Mesothelial cell of epicardium (in vitro differentiated cells): ENCODE measurements around the gene DCAF7. TPM values are rescaled to one million over a fixed set of nuclear protein-coding genes. Genes with fewer than 3 reads are reported as not detected.
A peak's percentile ranks its signal among the peaks of the same experiment; 100 is the strongest.

Experiments
- DNase-seq, 2 experiments: peaks; one replicate each; pipeline ENCODE4 v3.0.0; 2021; ENCODE audit warnings: low spot score in 2 of 2; ENCODE audit not compliant: unreplicated experiment in 2 of 2
- H3K27ac Mint-ChIP-seq: 2 replicates; pipeline ENCODE4 v1.8.0; 2021; ENCODE audit warnings: mixed read lengths
- H3K27me3 Mint-ChIP-seq: 2 replicates; pipeline ENCODE4 v1.8.0; 2021; ENCODE audit warnings: low read depth, mixed read lengths
- H3K36me3 Mint-ChIP-seq: 2 replicates; pipeline ENCODE4 v1.8.0; 2021; ENCODE audit warnings: mixed read lengths
- H3K4me1 Mint-ChIP-seq: 2 replicates; pipeline ENCODE4 v1.8.0; 2021; ENCODE audit warnings: mixed read lengths
- H3K4me3 Mint-ChIP-seq: 2 replicates; pipeline ENCODE4 v1.8.0; 2021; ENCODE audit warnings: mild to moderate bottlenecking, moderate library complexity, mixed read lengths
- H3K9me3 Mint-ChIP-seq: 2 replicates; pipeline ENCODE4 v1.8.0; 2021; ENCODE audit warnings: mixed read lengths
- total RNA-seq: library from RNA; stranded (reverse); gene quantifications from 3 replicates; pipeline ENCODE4 v1.2.1, GENCODE V29; 2021
- TF ChIP-seq, protein P1 (sequence below): fragments of 200-600 bp; sonication (generic); IDR thresholded peaks from one replicate; pipeline ENCODE4 v1.5.0; 2021; ENCODE audit warnings: antibody characterized with exemption; ENCODE audit not compliant: unreplicated experiment

Gene DCAF7
- total RNA-seq, 1 donor from 2014 or later, result 144 TPM

GRCh38 chr17:63629627-63630026 lies 79.3 kb downstream of the DCAF7 start:
- H3K27ac Mint-ChIP-seq, result peak overlapping the region; percentile 23
- H3K4me1 Mint-ChIP-seq, result peaks cover 14% of the 10 kb centered on the region
- TF ChIP-seq, protein P1, sequence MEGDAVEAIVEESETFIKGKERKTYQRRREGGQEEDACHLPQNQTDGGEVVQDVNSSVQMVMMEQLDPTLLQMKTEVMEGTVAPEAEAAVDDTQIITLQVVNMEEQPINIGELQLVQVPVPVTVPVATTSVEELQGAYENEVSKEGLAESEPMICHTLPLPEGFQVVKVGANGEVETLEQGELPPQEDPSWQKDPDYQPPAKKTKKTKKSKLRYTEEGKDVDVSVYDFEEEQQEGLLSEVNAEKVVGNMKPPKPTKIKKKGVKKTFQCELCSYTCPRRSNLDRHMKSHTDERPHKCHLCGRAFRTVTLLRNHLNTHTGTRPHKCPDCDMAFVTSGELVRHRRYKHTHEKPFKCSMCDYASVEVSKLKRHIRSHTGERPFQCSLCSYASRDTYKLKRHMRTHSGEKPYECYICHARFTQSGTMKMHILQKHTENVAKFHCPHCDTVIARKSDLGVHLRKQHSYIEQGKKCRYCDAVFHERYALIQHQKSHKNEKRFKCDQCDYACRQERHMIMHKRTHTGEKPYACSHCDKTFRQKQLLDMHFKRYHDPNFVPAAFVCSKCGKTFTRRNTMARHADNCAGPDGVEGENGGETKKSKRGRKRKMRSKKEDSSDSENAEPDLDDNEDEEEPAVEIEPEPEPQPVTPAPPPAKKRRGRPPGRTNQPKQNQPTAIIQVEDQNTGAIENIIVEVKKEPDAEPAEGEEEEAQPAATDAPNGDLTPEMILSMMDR, result no peak
- peaks cover 2% of the 10 kb centered on the region for H3K36me3 Mint-ChIP-seq
- no peak for DNase-seq
- H3K4me3 Mint-ChIP-seq, result no peak overlapping the region
- H3K9me3 Mint-ChIP-seq, result no peaks in the 10 kb centered on the region
- no peaks in the 10 kb centered on the region for H3K27me3 Mint-ChIP-seq

- Mint-ChIP-seq H3K27ac (no peak overlapping the region), H3K9me3 (no peaks in the 10 kb centered on the region), H3K27me3 (no peaks in the 10 kb centered on the region), H3K36me3 (peaks cover 2% of the 10 kb centered on the region), H3K4me1 (peaks cover 19% of the 10 kb centered on the region), H3K4me3 (no peak overlapping the region)
- DNase-seq, result no peak
- TF ChIP-seq, protein P1, result no peak
Observed at GRCh38 chr17:63631062-63631461, 80.8 kb downstream of the DCAF7 start.

DNA sequence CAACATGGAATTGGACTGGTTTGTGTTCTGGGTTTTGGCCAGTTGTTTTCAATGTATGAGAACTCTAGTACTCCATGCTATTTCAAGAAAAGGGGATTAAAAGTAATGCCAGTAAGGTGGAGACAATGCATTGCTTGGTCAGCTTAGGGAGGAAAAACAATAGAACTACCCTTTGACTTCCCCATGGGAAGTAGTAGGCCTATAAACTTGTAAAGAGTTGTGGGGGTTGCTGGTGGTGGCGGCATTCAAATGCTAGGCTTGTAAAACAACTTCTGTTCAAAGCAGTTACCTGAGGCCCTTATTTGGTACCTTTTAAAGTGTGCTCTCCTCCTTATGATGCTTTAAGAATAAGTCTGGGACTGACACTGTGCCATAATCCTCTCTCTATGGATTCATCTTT lies 81.3 kb downstream of the DCAF7 start:
- H3K4me1 Mint-ChIP-seq, result peaks cover 16% of the 10 kb centered on the region
- no peak overlapping the region for H3K27ac Mint-ChIP-seq
- no peak for DNase-seq

GRCh38 chr17:63633742-63634141 lies 83.5 kb downstream of the DCAF7 start:
- H3K4me3 Mint-ChIP-seq, result no peak overlapping the region
- H3K36me3 Mint-ChIP-seq, result peaks cover 7% of the 10 kb centered on the region
- TF ChIP-seq, protein P1, result no peak
- H3K27ac Mint-ChIP-seq, result peak overlapping the region; percentile 86
- H3K4me1 Mint-ChIP-seq, result peaks cover 27% of the 10 kb centered on the region
- no peaks in the 10 kb centered on the region for H3K27me3 Mint-ChIP-seq
- DNase-seq, result no peak
- no peaks in the 10 kb centered on the region for H3K9me3 Mint-ChIP-seq

More for the DNA sequence above, 81.3 kb downstream of the DCAF7 start:
- Mint-ChIP-seq H3K4me3 (no peak overlapping the region), H3K9me3 (no peaks in the 10 kb centered on the region), H3K27me3 (no peaks in the 10 kb centered on the region), H3K36me3 (peaks cover 6% of the 10 kb centered on the region)
- TF ChIP-seq, protein P1, result no peak

- H3K4me1 Mint-ChIP-seq, result peaks cover 31% of the 10 kb centered on the region
- peaks cover 7% of the 10 kb centered on the region for H3K36me3 Mint-ChIP-seq
- H3K27ac Mint-ChIP-seq, result peak overlapping the region; percentile 86
- H3K27me3 Mint-ChIP-seq, result no peaks in the 10 kb centered on the region
- H3K4me3 Mint-ChIP-seq, result no peak overlapping the region
- TF ChIP-seq, protein P1, result no peak
- H3K9me3 Mint-ChIP-seq, result no peaks in the 10 kb centered on the region
- no peak for DNase-seq
Observed at GRCh38 chr17:63634163-63634562, 83.9 kb downstream of the DCAF7 start.

DNA sequence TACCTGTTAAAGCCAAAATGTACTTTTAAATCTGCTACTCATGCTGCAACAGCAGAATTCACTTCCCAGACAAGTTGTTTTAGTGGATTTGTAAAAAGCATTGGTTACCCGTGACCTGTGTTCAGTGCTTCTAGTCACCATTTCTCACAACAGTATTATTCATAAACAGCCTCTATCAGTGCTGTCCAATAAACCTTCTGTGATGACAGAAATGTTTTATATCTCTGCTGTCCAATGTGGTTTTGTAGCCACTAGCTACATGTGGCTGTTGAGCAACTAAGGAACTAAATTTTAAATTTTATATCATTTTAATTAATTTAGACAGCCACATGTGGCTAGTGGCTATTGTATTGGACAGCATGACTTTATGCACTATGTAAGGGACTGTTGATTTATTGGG lies 84.5 kb downstream of the DCAF7 start:
- H3K27ac Mint-ChIP-seq, result no peak overlapping the region
- H3K27me3 Mint-ChIP-seq, result no peaks in the 10 kb centered on the region
- no peaks in the 10 kb centered on the region for H3K9me3 Mint-ChIP-seq
- peaks cover 7% of the 10 kb centered on the region for H3K36me3 Mint-ChIP-seq
- peaks cover 34% of the 10 kb centered on the region for H3K4me1 Mint-ChIP-seq
- H3K4me3 Mint-ChIP-seq, result no peak overlapping the region
- TF ChIP-seq, protein P1, result no peak
- DNase-seq, result no peak
